ENCODE data around the gene FHDC1.

The FHDC1 gene

DNA sequence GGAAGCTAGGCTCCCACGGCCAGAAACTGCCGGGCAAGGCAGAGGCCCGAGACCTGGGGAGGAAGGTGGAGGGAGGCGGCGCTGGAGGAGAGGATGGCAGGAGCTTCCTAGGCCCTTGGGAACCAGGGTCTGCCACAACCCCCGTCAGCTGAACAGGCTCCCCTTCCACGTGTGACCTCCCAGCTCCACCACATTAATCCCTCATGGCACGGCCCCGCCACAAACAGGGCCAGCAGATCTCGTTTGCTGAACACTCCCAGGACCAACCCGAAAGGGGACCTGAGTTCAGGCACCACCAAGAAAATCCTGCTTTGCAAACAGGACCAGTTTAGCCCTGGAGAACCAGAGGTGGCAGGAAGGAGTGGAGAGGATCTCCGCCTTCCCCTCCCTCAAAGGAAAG lies 62.7 kb downstream of the FHDC1 start:
- no peaks in the 10 kb centered on the region for H3K27me3 ChIP-seq (ENCODE audit: insufficient read depth, low read length)
- H3K4me1 ChIP-seq (ENCODE audit: insufficient read depth, low read length, severe bottlenecking): no peaks in the 10 kb centered on the region
- no peak overlapping the region for H2AFZ ChIP-seq (ENCODE audit: low read length)
- no peak overlapping the region for H3K4me3 ChIP-seq (ENCODE audit: low read depth, low read length, poor library complexity, severe bottlenecking)
- H3K9me3 ChIP-seq (ENCODE audit: low read length): no peaks in the 10 kb centered on the region
- no peaks in the 10 kb centered on the region for H4K20me1 ChIP-seq (ENCODE audit: insufficient read depth, low read length)
- no peak overlapping the region for H3K9ac ChIP-seq (ENCODE audit: low read length)
- no peaks in the 10 kb centered on the region for H3K79me2 ChIP-seq (ENCODE audit: insufficient read depth, low read length)
- no peak overlapping the region for H3K27ac ChIP-seq (ENCODE audit: low read depth, low read length, poor library complexity, severe bottlenecking)
- H3K4me2 ChIP-seq (ENCODE audit: low read length): no peak overlapping the region
- no peaks in the 10 kb centered on the region for H3K9me2 ChIP-seq (ENCODE audit: low read depth, low read length)
- no peaks in the 10 kb centered on the region for H3F3A ChIP-seq (ENCODE audit: insufficient read depth, low read length)
- H3K36me3 ChIP-seq (ENCODE audit: insufficient read depth, low read length): no peaks in the 10 kb centered on the region
- TF ChIP-seq CTCF (IDR thresholded peaks at IDR 0.05; ENCODE audit: low read length) (no peak), EZH2 (IDR thresholded peaks at IDR 0.05; ENCODE audit: borderline replicate concordance, low read length) (no peak)

GRCh38 chr4:152999346-153000075 lies 63.4 kb downstream of the FHDC1 start:
- Histone ChIP-seq H3K27me3 (ENCODE audit: insufficient read depth, low read length) (no peaks in the 10 kb centered on the region), H3K9me3 (ENCODE audit: low read length) (no peaks in the 10 kb centered on the region), H2AFZ (ENCODE audit: low read length) (no peak overlapping the region), H3K4me1 (ENCODE audit: insufficient read depth, low read length, severe bottlenecking) (no peaks in the 10 kb centered on the region), H3K4me2 (ENCODE audit: low read length) (no peak overlapping the region), H3K9ac (ENCODE audit: low read length) (no peak overlapping the region), H3K4me3 (ENCODE audit: low read depth, low read length, poor library complexity, severe bottlenecking) (no peak overlapping the region), H4K20me1 (ENCODE audit: insufficient read depth, low read length) (no peaks in the 10 kb centered on the region), H3K27ac (ENCODE audit: low read depth, low read length, poor library complexity, severe bottlenecking) (no peak overlapping the region), H3F3A (ENCODE audit: insufficient read depth, low read length) (no peaks in the 10 kb centered on the region), H3K9me2 (ENCODE audit: low read depth, low read length) (no peaks in the 10 kb centered on the region), H3K79me2 (ENCODE audit: insufficient read depth, low read length) (no peaks in the 10 kb centered on the region), H3K36me3 (ENCODE audit: insufficient read depth, low read length) (no peaks in the 10 kb centered on the region)
- TF ChIP-seq CTCF (IDR thresholded peaks at IDR 0.05; ENCODE audit: low read length): no peak

DNA sequence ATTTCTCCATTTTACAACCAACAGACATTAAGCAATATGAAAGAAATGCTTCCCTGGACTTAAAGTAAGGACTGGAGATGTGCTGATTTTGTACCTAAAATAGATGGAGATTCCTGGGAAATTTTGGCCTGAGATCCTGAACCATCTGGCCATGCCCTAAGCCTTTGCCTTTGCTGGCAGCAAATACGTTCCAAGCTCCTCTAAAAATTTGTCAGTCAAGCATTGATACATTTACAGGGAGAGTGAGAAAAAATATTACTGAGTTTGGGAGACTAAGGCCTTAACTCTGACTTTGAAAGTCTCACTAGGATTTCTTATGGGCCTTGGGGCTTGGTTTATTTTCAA lies 63.9 kb downstream of the FHDC1 start:
- no peak for TF ChIP-seq EZH2 (IDR thresholded peaks at IDR 0.05; ENCODE audit: borderline replicate concordance, low read length)
- no peak for TF ChIP-seq CTCF (IDR thresholded peaks at IDR 0.05; ENCODE audit: low read length)
- Histone ChIP-seq H3K27me3 (ENCODE audit: insufficient read depth, low read length) (no peaks in the 10 kb centered on the region), H3F3A (ENCODE audit: insufficient read depth, low read length) (no peaks in the 10 kb centered on the region), H4K20me1 (ENCODE audit: insufficient read depth, low read length) (no peaks in the 10 kb centered on the region), H3K9me3 (ENCODE audit: low read length) (no peaks in the 10 kb centered on the region), H3K9me2 (ENCODE audit: low read depth, low read length) (no peaks in the 10 kb centered on the region), H3K4me2 (ENCODE audit: low read length) (no peak overlapping the region), H3K9ac (ENCODE audit: low read length) (no peak overlapping the region), H3K36me3 (ENCODE audit: insufficient read depth, low read length) (no peaks in the 10 kb centered on the region), H3K27ac (ENCODE audit: low read depth, low read length, poor library complexity, severe bottlenecking) (no peak overlapping the region), H3K4me1 (ENCODE audit: insufficient read depth, low read length, severe bottlenecking) (no peaks in the 10 kb centered on the region), H3K4me3 (ENCODE audit: low read depth, low read length, poor library complexity, severe bottlenecking) (no peak overlapping the region), H3K79me2 (ENCODE audit: insufficient read depth, low read length) (no peaks in the 10 kb centered on the region), H2AFZ (ENCODE audit: low read length) (no peak overlapping the region)

Measured in OCI-LY1 (cell line).